MM.1S (cell line): ENCODE data around the gene TBC1D5.

ENCODE experiments used
- CTCF ChIP-seq: fragments of 300-600 bp; sonication (generic); IDR thresholded peaks from 2 replicates; pipeline ENCODE4 v1.5.1; 2016; ENCODE audit warnings: antibody characterized with exemption, low read length, mixed read lengths
- EZH2 ChIP-seq: fragments of 300-600 bp; sonication (generic); optimal IDR thresholded peaks from 2 replicates; pipeline ENCODE3; 2017; ENCODE audit warnings: low read depth, mild to moderate bottlenecking, antibody characterized with exemption, low read length, mixed read lengths

GRCh38 chr3:17204049-17204650 lies 538.3 kb downstream of the TBC1D5 start:
- no peak for TF ChIP-seq EZH2
- no peak for TF ChIP-seq CTCF
